SU-DHL-6 (cell line): ENCODE data around the gene PDHB.

Experiments
- EZH2phosphoT487 ChIP-seq: fragments of 200-600 bp; sonication (generic), shearing (Covaris generic); conservative IDR thresholded peaks from 2 replicates; pipeline ENCODE4 v1.6.1; 2018; ENCODE audit warnings: mild to moderate bottlenecking, antibody characterized with exemption, low read length, moderate library complexity, mixed read lengths
- TF ChIP-seq, protein P1 (sequence below): fragments of 200-600 bp; sonication (generic); IDR thresholded peaks from one replicate; pipeline ENCODE4 v1.5.1; 2017; ENCODE audit warnings: antibody characterized with exemption, mild to moderate bottlenecking, low read length, moderate library complexity; ENCODE audit not compliant: insufficient read depth, poor library complexity, severe bottlenecking

DNA sequence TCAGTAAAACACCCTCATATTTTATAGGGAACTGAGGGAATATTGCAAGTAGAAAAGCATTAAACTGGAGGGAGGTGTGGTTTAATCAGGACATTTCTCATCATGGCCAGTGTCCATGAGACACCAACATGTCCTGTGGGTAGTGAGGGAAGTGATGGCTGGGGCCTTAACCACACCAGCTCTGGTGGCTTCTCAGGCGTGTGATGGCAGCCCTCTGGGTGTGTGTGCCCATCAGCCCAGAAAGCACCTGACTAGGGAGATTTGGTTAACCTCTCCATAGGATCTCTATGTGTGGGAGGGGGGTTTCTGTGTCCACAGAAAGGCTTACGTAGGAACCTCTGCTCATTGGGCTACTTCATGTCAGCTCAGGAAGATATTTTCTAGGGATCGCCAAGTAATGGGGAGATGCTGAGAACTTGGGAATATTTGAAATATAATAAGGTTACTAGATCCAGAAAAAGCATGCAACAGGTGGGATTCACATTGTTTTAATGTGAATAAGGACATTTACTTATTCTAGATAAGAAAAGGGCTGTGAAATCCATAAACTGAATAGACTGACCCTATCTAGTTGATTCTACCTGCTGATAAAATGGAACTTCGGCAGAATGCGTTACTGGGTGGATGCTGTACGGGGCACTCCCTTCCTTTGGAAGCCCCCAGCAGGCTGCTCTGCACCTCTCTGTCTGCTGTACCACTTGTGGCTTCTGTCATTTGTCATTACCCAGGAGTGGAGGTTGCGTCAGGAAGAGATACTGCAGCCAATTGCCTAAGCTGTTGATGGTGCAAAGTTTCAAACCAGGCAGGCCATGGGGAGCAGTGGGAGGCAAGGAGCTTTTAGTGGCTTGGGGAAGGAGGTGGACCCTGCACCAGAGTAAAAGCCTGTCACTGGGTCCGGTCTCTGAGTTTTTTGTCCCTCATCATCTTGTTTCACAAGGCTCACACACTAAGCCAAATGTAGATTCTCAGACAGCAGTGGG lies 21.5 kb downstream of the PDHB start:
- TF ChIP-seq, protein P1, sequence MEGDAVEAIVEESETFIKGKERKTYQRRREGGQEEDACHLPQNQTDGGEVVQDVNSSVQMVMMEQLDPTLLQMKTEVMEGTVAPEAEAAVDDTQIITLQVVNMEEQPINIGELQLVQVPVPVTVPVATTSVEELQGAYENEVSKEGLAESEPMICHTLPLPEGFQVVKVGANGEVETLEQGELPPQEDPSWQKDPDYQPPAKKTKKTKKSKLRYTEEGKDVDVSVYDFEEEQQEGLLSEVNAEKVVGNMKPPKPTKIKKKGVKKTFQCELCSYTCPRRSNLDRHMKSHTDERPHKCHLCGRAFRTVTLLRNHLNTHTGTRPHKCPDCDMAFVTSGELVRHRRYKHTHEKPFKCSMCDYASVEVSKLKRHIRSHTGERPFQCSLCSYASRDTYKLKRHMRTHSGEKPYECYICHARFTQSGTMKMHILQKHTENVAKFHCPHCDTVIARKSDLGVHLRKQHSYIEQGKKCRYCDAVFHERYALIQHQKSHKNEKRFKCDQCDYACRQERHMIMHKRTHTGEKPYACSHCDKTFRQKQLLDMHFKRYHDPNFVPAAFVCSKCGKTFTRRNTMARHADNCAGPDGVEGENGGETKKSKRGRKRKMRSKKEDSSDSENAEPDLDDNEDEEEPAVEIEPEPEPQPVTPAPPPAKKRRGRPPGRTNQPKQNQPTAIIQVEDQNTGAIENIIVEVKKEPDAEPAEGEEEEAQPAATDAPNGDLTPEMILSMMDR: no peak
- TF ChIP-seq EZH2phosphoT487: no peak
